Measurements from ENCODE around the gene ARV1.
"Not testable (repeated sequence)": the region's sequence is repeated elsewhere in the genome, so short reads cannot be mapped to it uniquely, and the experiment has no call there.

ARV1 gene

DNA sequence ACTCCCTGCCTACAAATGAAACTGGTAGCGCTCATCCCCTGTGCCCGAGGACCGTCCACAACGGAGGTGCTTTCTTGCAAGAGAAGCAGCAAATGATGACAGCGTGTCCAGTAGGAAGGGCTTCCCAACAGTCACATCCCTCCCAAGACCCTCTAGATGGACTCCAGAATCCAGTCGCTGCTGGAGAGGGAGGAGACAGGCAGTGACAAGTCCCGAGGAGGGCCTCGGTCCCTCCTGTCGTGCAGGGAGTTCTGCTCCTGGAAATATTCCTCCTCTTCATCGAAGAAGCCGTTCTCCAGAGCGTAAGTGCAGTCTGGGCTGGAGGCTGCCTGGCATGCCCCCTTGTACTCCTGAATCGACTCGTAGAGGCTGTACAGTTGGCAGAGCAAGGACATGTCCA lies 40.8 kb downstream of the ARV1 start:
- in situ Hi-C loops (cut with HindIII; ENCODE audit: low sequenced_read_pairs) = no loop called here

DNA sequence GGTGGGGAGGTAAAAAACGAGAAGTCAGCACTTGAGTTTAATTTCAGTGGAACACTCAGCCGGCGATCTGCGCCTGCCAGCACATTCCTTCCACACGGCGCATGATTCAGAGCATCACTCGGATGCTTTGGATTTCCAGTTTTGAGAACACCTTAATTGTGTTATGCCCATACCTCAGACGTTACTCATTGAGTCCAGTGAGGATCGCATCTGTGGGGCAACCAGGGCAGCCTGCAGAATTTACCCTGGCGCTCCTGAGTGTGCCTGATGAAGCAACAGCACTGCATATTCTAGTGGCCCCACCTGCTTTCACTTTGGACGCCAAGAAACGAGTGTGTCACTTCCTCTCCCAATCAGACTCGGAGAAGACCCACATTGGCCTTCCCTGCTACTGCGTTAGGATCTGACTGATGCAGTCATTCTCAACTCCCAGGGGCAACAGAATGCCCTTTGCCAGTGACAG lies 41.3 kb downstream of the ARV1 start:
- in situ Hi-C loops (cut with HindIII; ENCODE audit: low sequenced_read_pairs) = no loop called here

DNA sequence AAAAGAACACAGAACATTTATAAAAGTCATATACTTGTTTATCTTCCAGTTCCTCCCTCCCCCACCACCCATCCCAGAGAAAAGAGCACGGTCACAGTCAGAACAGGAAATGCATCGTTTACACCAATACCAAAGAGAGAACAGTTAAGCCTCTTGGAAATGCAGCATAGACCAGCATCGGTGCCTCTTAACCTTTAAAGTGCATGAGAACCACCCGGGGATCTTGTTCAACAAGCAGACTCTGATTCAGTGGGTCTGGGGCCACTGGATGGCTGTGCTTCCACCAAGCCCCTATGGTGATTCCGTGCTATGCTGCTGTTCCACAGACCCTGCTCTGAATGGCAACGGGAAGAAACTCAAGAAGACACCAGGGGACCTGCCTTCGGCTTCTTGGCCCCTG lies 41.9 kb downstream of the ARV1 start:
- in situ Hi-C loops (cut with HindIII; ENCODE audit: low sequenced_read_pairs) = no loop called here

DNA sequence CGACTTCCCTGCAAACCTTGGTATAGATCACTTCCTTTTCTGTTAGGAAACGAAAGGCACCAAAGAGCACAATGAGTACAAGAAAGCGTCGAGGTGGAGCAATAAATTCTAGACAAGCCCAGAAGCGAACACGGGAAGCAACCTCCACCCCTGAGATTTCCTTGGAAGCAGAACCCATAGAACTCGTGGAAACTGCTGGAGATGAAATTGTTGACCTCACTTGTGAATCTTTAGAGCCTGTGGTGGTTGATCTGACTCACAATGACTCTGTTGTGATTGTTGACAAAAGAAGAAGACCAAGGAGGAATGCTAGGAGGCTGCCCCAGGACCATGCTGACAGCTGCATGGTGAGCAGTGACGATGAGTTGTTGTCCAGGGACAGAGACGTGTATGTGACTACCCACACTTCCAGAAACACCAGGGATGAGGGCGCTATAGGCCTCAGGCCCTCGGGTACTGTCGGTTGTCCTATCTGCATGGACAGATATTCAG lies 42.7 kb downstream of the ARV1 start:
- in situ Hi-C loops (cut with HindIII; ENCODE audit: low sequenced_read_pairs) = no loop called here

DNA sequence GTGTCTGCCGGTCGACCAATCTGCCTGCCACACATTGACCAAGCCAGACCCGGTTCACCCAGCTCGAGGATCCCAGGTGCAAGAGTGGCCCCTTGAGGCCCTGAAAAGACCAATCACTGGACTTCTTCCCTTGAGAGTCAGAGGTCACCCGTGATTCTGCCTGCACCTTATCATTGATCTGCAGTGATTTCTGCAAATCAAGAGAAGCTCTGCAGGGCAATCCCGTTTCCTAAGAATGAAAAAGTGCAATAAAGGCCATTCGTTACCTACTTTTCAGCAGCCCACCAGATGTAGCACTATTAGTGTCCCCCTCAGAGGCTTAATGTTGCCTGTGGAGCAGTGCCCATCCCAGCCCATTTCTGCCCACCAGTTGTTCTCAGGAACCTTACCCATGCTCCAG lies 43.6 kb downstream of the ARV1 start:
- in situ Hi-C loops (cut with HindIII; ENCODE audit: low sequenced_read_pairs) = not testable (repeated sequence)

DNA sequence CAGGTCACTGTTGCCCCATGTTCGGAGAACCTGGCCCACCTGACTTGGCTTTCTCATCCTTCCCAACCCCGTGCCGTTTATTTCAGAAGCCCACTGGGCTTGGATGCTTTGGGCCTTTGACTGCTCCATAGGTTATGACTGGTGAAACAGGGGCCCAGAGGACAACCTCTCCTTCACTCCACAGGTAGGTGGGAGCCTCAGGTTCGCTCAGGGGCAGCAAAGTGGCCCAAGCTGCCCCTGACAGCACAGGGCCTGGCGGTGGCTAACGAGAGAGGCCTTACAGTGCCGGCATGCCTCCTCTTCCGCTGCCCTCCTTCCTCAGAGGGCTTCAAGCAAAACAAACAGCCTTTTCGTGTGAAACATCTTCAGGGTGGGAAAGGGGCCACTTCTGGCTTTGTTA lies 44.3 kb downstream of the ARV1 start:
- in situ Hi-C loops (cut with HindIII; ENCODE audit: low sequenced_read_pairs) = no loop called here

DNA sequence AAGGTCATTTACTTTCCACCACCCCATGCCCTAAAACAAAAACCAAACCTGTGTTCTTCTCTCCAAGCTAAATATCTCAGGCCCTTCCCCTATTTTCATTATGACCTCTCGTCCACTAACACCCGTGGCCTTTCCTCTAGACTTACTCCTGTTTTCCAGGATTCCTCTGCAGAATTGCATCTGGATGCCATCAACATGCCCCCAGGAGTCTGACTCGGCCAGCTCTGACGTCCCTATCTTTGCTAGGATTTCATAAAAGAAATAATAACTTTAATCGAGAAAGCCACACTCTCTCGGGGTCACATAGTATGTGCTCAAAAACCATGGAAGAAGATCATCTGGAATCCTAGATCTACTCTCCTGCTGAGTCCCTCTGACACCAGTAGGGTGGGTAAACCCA lies 47.7 kb downstream of the ARV1 start:
- in situ Hi-C loops (cut with HindIII; ENCODE audit: low sequenced_read_pairs) = no loop called here

DNA sequence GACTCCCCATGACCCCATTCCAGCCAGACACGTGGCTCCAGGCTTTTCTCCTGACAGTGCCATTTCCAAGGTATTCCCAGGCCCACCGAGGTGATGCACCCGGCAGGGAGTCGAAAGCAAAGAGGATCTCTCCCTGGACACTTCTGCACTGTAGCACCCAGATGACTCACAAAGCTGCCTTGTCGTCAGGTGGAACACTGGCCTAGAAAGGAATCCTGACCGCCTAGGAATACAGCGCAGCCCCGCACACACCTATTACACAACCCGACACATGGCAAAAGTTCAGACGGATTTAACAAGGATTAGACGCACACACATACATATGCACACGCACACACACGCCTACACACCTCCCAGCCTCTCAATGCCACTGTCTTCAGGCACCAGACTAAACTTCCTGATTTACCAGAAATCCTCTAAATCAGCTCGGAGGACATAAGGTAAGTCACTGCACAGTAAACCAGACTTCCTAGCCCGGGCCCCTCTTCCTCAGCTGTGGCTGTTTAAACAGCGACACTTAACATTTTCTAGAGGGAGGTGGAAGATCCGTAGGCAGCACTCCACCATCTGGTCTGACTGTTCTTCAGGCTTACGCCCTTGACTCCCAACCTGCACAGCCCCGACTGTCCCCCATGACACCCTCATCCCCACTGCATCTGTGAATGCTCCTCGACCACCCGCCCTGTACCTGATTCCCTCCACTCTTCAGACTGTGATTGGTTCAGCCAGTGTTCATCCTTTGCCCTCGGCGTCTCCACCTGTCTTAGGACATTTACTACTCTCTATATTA lies 48.4 kb downstream of the ARV1 start:
- in situ Hi-C loops (cut with HindIII; ENCODE audit: low sequenced_read_pairs) = no loop called here

DNA sequence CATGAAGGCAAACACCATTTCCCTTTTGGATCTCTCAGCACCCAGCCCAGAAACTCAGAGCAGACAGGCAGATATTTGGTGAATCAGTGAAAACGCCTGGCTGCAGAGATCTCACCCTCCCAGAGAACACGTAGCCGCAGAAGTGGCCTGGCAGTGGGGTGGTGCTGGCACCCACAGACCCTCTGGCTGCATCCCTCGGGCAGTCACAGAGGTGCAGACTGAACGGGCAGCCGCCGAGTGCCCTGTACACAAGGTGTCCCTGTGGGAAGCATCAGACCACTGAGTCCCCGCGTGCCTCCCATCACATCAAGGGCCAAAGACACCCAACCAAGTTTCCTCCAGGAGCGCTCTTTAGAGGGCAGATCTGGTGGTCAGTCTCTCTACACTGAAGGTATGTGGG lies 49.1 kb downstream of the ARV1 start:
- in situ Hi-C loops (cut with HindIII; ENCODE audit: low sequenced_read_pairs) = no loop called here

DNA sequence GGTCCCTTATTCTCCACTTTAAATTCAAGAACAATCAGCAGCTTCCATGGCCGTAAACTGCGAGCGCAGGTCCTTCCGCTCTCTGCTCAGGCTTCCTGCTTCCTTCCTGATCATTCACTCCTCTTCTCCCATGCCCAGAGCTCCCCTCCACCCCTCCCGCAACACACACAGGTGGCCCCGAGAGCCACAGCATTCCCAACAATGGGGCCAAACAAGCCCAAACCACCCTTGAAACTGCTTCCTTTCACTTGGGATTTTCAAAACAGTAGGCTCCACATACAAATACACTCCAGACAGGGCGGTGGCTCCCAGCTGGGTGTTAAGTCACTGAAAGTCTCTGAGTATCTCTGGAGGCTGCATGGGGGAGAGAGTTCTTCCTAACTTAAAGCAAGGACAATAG lies 49.8 kb downstream of the ARV1 start:
- in situ Hi-C loops (cut with HindIII; ENCODE audit: low sequenced_read_pairs) = no loop called here

DNA sequence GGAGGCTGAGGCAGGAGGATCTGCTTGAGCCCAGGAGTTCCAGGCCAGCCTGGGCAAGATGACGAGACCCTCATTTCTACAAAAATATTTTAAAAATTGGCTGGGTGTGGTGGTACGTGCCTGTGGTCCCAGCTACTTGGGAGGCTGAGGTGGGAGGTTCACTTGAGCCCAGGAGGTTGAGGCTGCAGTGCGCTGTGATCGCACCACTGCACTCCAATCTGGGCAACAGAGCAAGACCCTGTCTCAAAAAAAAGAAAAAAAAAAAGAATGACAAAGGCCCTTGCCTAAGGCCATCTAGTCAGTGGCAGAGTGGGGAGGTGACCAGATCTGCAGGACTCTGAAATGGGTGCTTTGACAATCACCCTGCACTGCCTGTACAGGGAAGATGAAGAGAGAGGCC lies 50.4 kb downstream of the ARV1 start:
- in situ Hi-C loops (cut with HindIII; ENCODE audit: low sequenced_read_pairs) = not testable (repeated sequence)

DNA sequence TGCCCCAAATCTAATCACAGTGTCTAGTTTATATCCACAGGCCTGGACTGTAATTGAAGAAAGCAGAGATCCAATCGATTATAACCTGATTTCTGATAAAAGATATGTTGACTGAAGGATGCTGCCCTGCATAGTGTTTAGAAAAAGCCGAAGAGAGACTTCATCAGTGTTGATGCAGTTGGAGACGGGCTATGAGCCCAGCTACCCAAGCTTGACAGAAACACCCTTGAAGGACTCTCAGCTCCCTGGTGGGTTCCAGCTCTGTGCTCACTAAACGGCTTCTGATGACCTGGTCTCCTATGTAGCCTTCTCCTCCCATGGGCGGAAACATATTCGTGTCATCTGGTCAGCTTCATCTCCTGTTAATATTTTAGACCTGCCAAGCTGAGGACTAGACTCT lies 50.9 kb downstream of the ARV1 start:
- in situ Hi-C loops (cut with HindIII; ENCODE audit: low sequenced_read_pairs) = no loop called here

DNA sequence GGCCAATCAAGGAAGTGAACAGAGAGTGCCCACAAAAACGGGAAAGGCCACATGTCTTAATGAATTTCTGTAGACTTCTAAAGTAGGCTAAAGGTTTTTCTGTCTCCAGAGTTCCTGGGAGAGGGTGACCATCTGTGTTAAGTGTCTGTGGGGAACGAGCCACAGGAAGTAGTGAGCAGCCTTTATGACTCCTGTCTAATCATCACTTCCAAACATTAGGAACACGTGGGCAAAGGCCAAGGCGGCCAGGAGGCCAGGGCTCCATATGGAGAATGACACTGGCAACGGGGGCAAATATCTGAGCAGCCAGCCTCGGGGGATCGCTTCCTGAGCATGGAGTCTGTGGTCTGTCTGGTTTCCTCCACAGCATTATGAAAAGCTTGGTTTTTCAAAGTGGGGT lies 54.1 kb downstream of the ARV1 start:
- in situ Hi-C loops (cut with HindIII; ENCODE audit: low sequenced_read_pairs) = no loop called here

DNA sequence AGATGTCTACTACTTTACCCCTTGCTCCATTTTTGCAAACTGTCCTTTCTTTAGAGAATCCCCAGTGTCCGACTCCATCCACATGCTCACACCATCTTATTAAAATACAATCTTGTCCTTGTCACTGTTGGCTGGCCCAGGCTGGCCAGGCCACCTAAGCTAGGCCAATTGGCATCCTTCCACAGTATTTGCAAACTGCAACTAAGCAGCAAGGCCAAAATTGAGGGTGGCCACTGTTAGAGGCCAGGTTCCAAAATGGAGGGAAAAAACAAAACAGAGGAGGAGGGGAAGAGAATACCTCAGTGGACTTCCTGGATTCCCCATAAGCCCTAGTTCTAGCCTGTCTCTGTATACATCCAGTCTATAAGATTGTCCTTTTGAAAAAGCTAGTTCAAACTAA lies 56.9 kb downstream of the ARV1 start:
- in situ Hi-C loops (cut with HindIII; ENCODE audit: low sequenced_read_pairs) = no loop called here

DNA sequence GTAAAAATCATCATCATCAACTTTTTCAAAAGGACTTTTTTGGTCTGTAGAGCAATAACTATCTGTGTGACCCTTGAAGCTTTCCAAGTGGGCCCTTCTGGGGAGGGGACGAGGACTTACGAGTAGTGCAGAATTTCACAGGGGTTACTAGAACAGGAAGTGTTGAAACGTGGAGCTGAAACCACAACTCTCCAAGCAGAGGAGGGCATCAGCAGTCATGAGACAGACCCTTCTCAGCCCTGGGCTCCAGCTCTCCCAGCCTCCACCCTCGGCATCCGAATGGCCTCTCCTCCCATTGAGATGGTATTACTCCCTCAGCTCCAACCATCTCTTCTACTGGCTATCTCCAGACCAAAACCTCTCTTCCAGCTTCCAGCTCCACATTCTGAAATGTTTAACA lies 57.5 kb downstream of the ARV1 start:
- in situ Hi-C loops (cut with HindIII; ENCODE audit: low sequenced_read_pairs) = no loop called here

DNA sequence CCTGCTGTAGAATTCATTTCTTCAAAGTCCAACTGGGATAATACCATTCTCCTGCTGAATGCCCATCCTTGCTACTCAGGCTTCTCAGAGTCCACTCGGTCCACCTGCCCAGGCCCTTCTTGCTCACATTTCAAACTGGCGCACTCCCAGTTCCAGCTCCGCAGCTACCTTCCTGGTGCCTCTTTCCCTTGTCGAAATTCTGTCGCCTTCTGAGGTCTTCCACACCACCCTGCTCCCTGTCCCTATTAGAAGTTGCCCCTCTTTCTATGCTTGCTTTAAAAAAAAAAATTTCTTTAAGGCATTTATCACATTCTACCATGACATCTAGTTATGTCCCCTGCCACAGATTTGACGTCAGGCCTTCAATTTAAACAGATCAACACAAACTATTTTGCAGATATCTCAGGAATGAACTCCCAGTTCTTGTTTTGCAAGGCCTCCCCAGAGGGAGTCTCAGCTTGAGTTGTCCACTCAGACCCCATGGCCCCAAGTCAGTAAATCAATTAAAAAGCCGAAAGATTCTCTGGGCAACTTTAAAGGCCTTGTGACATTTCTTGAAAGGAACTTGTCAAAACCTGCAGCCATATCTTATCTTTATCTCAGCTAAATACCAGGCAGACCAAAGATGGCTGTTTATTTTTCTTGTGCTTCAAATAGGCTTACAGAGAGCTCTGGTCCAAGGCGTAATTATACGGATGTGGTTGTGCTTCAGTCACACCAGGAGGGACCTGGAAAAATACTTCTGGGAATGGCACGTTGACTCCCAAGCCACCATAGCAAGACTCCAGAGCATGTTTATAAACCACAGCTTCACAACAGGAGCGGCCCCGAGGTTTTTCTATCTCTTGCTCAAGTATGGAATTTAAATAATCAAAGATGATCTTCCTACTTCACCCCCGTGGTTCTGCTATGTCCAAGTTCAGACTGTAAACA lies 59.0 kb downstream of the ARV1 start:
- in situ Hi-C loops (cut with HindIII; ENCODE audit: low sequenced_read_pairs) = no loop called here

DNA sequence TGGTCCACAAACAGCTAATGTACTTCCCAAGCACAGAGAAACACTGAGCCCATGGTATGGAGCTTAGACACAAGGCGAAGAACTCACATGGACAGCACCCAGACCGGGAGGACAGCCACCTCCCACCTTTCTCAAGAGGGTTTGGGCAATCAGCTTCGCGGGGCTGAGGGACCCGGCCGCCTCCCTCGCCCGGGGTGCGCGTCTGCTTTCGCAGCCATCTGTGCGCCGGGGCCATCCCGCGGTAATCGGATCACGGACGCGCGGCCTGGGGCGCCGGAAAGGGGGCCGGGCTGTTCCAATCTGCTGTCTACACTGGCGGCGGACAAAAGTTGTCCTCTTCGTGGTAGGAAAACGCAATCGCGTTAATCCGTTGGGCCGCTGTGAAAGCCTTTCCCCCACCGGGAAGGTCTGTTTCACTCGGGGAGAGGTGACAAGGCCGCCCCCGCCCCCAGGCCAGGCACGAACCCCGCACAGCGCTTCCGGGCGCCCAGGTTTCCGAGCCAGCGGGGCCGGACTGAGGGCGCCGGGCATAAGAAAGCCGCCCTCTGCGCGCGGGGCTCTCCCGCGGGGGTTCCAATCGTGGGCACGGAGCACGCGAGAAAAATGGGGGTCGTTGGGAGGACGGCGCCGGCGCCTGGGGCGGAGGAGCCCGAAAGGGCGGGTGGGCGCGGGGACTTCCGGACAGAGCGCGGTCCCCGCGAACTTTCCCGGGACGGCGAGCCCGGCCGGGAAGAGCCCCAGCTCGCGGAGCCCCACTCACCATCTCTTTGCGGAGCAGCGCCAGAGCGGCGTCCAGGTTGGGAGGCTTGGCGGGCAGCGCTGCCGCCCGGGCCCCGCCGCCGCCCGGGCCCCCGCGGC lies 60.5 kb downstream of the ARV1 start:
- in situ Hi-C loops (cut with HindIII; ENCODE audit: low sequenced_read_pairs) = no loop called here

DNA sequence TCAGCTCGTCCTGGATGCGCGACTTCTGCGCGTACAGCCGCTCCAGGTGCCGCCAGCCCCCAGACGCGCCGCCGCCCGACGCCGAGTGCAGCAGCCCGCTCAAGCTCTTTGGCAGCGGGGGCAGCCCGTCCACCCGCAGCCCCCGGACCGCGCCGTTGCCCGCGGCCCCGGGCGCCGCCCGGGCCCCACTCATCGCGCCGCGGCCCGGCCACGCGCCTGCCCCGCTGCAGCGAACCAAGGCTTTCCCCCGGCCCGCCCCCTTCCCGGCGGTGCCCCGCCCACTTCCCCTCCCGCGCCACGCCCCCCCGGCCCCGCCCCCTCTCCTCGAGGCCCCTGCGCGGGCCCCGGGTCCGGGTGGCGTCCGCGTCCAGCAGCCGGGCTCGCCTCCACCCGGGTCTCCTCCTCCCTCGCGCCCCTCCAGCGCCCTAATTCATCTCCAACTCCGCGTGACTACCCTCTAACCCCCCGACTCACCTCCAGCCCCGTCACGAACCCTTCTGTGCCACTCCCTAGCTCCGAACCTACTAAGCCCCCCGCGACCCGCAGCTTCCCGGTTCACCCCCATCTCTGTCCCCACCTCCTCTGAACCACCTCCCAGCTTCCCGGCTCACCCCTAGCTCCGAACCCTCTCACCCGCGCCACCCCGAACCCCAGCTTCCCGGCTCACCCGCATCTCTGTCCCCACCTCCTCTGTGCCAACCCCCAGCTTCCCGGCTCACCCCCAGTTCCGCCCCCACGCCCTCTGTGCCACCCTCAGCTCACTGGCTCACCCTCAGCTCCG lies 61.3 kb downstream of the ARV1 start, which contains the start of gene FAM89A:
FAM89A (minus strand) TSS at position 236 of the 781 bp plus-strand sequence; CDS start at position 193, 43 bp downstream.
- in situ Hi-C loops (cut with HindIII; ENCODE audit: low sequenced_read_pairs) = no loop called here

DNA sequence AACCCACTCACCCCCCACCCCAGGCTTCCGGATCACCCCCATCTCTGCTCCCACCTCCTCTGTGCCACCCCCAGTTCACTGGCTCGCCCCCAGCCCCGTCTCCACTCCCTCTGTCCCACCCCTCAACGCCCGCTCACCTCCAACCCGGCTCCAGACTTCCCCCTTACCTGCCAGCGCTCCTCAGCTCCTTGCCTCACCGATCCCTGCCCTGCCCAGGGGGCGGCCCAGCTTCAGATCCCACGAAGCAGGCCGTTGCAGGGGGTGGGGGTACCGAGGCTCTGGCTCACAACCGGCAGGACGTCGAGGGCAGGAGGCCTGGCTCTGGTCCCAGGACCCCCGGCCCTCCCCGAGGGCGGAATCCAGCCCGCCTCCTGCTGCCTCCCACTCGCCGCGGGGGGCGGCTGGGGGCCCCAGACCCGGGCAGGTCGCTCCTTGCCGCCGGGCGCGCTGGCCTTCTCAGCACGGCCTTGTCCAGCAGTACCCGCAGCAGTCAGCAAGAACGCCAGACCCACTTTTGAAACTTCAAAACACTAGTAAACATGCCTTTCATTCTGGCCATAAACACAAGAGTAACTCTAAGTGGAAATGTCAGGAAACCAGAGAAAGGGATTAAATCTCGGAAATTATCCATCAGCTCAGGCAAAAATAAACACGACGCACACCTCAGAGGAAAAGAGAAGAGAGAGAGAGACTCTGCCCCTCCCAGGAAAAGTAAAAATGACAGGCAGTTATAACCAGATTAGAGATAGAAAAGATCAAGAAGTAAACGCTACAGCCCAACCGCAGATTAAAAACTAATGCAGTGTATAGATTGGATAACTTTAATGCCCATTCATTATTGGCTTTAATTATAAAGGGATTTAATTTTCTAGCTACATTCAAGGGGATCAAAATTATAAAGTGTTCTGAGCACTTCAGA lies 62.2 kb downstream of the ARV1 start:
- in situ Hi-C loops (cut with HindIII; ENCODE audit: low sequenced_read_pairs) = no loop called here

Measured in DLD1 (cell line).